GM13977 (cell line): ENCODE results near the gene PTPN3.

Experiments used
- DNase-seq: peaks from one replicate; pipeline ENCODE4 v3.0.0; 2012; ENCODE audit warnings: low spot score
- CTCF ChIP-seq: IDR thresholded peaks from 2 replicates; pipeline ENCODE4 v1.5.1; 2012; ENCODE audit warnings: mild to moderate bottlenecking, control low read depth; ENCODE audit not compliant: insufficient read depth; ENCODE audit errors: extremely low read depth, missing control alignments
- in situ Hi-C: fragments of 300-500 bp; cut with MboI; formaldehyde crosslinking; loops from one replicate; pipeline ENCODE4 v1.12.0; 2022; ENCODE audit warnings: low sequenced_read_pairs, low pct_unique_long_range_greater_than_20kb, mixed read lengths, inconsistent platforms; ENCODE audit not compliant: unreplicated experiment

Gene PTPN3

GRCh38 chr9:109460576-109460975 is 37.5 kb downstream of the PTPN3 start:
- no peak for TF ChIP-seq CTCF
- in situ Hi-C loops: no loop called here
- no peak for DNase-seq

GRCh38 chr9:109459423-109459822 is 38.7 kb downstream of the PTPN3 start:
- DNase-seq: no peak
- no peak for TF ChIP-seq CTCF
- in situ Hi-C loops: no loop called here

GRCh38 chr9:109458453-109459211 is 39.5 kb downstream of the PTPN3 start:
- DNase-seq: no peak
- no peak for TF ChIP-seq CTCF
- in situ Hi-C loops: no loop called here

GRCh38 chr9:109456811-109457210 is 41.3 kb downstream of the PTPN3 start:
- no peak for TF ChIP-seq CTCF
- DNase-seq: no peak
- in situ Hi-C loops: no loop called here

- TF ChIP-seq CTCF: peak; percentile 29
- in situ Hi-C loops: no loop called here
- no peak for DNase-seq
Observed at GRCh38 chr9:109455861-109456260, 42.2 kb downstream of the PTPN3 start.

GRCh38 chr9:109455391-109455790 is 42.7 kb downstream of the PTPN3 start:
- in situ Hi-C loops: no loop called here
- TF ChIP-seq CTCF: no peak
- no peak for DNase-seq
